Transverse colon (tissue), 3 donors: ENCODE data around the gene DPAGT1.

ENCODE experiments used
- CTCF ChIP-seq, 5 experiments: fragments of 200-600 bp in 3 of 5; fragments of 450-650 bp in 2 of 5; sonication (generic) in 3 of 5; IDR thresholded peaks; 1 replicate in 2 of 5; 2 replicates in 3 of 5; pipeline ENCODE4 v1.5.1; 2016 to 2017; ENCODE audit warnings: antibody characterized with exemption in 5 of 5, inconsistent platforms in 3 of 5, mild to moderate bottlenecking in 2 of 5, moderate library complexity in 1 of 5
- POLR2A ChIP-seq: fragments of 450-650 bp; IDR thresholded peaks from one replicate; pipeline ENCODE4 v1.6.1; 2016; ENCODE audit warnings: antibody characterized with exemption, mild to moderate bottlenecking, moderate library complexity

GRCh38 chr11:119099711-119100110 lies 1.9 kb downstream of the DPAGT1 start:
- TF ChIP-seq CTCF (IDR thresholded peaks at IDR 0.05) = no peak
- no peak for TF ChIP-seq POLR2A
